Midbrain (tissue), 1 donor: ENCODE data around the gene TMEM82.

Experiments used
- DNase-seq: peaks from one replicate; lab custom pipeline; 2025; lab: John Stamatoyannopoulos, UW

The TMEM82 gene

GRCh38 chr1:15720861-15721260, 21.4 kb upstream of the TMEM82 start:
- DNase-seq, result no peak

DNA sequence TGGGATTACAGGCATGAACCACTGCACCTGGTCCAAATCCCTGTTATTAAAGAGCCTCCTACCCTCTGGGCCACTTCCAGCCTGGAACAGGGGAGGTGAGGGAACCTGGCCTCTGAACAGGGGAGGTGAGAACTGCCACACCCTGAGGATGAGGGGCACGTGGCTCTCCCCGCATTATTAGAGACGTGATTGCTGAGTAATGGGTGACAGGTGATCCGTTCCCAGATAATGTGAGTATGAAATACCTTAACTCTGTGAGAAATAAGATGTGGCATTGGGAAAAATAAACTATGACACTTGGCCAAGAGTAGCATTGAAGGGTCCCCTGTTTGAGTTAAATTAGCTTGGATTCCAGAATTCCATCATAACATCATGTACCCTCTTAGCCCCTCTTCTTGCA, 19.9 kb upstream of the TMEM82 start:
- no peak for DNase-seq

GRCh38 chr1:15722836-15723532, 19.3 kb upstream of the TMEM82 start:
- no peak for DNase-seq

- DNase-seq, result no peak
Observed at GRCh38 chr1:15723631-15724246, 18.6 kb upstream of the TMEM82 start.

DNA sequence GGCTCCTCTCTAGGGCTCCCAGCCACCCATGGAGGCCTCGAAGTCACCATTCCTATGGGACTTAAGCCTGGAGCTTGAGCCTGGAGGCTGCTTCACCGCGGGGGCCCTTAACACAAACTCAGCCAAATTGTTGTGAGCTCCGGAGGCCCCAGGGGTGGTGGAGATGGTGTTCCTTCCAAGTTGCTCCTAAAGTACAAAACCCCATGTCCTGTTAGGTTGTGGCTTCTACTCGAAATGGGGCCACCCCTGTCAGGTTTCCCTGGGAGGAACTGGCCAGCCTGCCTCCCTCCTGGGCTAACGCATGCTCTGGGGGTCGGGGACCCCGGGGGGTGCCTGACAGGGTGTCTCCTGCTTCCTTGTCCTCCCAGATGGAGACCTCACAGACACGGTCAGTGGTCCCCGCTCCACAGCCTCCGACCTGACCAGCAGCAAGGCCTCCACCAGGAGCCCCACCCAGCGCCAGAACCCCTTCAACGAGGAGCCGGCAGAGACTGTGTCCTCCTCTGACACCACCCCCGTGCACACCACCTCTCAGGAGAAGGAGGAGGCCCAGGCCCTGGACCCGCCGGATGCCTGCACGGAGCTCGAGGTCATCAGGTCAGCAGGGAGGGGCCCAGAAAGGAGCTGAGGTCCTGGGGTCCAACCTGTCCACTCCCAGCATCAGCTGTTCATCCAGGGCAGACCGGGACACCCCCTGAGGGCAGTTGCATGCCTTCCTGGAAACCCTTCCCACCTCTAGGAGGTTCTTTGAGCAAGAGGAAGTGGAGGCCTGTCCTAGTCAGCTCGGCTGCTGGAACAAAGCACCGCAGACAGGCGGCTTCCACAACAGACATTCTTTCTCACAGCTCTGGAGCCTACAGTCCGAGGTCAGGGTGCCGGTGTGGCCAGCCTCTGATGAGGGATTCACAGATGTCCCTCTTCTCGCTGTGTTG, 17.1 kb upstream of the TMEM82 start:
- DNase-seq, result no peak

GRCh38 chr1:15726508-15726907, 15.8 kb upstream of the TMEM82 start:
- DNase-seq, result no peak

DNA sequence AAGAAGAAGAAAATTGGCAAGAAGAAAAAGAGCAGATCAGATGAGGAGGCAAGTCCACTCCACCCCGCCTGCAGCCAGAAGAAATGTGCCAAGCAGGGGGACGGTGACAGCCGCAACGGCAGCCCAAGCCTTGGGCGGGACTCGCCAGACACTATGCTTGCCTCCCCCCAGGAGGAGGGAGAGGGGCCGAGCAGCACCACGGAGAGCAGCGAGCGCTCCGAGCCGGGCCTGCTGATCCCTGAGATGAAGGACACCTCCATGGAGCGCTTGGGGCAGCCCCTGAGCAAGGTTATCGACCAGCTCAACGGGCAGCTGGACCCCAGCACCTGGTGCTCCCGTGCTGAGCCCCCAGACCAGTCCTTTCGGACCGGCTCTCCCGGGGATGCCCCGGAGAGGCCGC, 15.3 kb upstream of the TMEM82 start:
- no peak for DNase-seq

DNA sequence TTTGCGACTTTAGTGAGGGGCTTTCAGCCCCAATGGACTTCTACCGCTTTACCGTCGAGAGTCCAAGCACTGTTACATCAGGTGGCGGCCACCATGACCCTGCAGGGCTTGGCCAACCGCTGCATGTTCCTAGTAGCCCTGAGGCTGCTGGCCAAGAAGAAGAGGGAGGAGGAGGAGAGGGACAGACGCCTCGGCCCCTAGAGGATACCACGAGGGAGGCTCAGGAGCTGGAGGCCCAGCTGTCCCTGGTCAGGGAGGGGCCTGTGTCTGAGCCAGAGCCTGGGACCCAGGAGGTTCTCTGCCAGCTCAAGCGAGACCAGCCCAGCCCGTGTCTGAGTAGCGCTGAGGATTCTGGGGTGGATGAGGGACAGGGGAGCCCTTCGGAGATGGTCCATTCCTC, 14.9 kb upstream of the TMEM82 start:
- DNase-seq, result no peak

- no peak for DNase-seq
Observed at GRCh38 chr1:15727866-15728534, 14.3 kb upstream of the TMEM82 start.

DNA sequence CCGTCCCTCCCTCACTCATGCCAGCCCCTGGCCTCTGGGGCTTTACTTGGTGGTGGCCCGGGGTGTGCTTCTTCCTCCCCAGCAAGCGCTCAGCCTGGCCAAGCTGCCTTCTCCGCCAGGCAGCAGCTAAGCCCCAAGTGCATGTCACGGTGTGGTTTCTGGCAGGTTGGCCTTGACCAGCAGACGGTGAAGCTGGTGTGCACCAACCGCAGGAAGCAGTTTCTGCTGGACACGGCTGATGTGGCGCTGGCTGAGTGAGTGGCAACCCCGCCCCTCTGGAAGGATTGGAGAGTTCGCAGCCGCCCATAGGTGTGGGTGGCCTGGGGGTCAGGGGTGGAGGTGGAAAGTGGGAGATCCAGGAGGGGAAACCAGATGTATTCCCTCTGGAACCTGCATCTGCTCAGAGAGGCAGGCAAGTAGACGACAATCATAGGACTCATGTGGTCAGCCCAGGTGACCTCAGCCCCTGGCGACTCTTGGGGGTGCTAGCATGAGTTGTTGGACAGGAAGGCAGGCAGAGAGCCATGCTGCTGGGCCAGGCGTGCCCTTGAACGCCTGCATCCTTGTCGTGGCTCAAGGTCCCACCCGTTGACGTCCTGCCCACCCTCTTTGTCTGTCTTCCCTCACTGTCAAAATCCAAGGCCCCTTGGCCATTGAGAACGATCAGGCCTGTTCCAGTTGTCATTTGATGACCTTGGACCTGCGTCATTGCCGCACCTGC, 13.2 kb upstream of the TMEM82 start:
- DNase-seq, result no peak

DNA sequence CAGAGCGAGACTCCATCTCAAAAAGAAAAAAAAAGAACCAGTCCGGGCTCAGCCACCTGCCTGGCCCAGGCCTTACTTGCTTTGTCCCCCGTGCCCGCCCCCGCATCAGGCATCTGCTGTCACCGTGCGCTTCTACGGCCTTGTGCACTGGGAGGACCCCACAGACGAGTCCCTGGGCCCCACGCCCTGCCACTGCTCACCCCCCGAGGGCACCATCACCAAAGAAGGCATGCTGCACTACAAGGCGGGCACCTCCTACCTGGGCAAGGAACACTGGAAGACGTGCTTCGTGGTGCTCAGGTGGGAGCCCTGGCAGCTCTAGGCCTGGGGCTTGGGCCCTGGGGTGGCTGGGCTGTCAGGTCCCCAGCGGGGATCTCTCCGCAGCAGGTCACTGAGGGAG, 11.9 kb upstream of the TMEM82 start:
- DNase-seq, result no peak

DNA sequence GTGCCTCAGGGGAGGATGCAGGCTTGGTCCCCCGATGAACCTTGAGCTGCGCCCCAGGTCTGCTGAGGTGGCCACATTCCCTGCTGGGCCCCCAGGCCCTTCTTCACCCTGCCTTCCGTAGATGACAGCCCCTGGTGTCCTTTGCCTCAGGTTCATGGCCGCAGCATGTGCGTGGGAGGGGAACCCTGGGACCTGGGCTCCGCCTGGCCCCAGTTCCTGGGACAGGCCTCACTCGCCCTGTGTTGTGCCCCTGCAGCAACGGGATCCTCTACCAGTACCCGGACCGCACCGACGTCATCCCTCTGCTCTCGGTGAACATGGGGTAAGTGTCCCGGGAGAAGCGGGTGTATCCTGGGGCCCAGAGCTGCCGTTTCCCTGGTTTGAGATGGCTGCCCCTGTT, 11.4 kb upstream of the TMEM82 start:
- no peak for DNase-seq

- DNase-seq, result no peak
Observed at GRCh38 chr1:15731735-15732685, 10.3 kb upstream of the TMEM82 start.

DNA sequence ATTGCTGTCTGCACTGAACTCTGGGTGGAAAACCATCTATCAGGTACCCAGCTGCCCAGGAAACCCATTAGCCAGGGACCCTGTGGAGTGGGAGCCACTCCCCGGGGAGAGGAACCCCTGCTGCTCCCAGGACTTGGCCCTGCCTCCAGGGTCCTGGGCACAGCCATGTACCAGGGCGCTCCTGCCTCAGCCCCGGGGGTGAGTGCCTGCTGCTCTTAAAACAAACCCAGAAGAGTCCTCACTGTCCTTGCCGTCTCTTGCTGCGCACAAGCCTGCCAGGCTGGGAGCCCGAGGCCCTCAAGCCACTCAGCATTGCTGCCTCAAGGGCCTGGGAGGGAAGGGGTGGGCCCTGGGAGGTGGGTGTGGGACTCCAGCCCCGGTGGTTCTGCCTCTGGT, 9.6 kb upstream of the TMEM82 start:
- no peak for DNase-seq

DNA sequence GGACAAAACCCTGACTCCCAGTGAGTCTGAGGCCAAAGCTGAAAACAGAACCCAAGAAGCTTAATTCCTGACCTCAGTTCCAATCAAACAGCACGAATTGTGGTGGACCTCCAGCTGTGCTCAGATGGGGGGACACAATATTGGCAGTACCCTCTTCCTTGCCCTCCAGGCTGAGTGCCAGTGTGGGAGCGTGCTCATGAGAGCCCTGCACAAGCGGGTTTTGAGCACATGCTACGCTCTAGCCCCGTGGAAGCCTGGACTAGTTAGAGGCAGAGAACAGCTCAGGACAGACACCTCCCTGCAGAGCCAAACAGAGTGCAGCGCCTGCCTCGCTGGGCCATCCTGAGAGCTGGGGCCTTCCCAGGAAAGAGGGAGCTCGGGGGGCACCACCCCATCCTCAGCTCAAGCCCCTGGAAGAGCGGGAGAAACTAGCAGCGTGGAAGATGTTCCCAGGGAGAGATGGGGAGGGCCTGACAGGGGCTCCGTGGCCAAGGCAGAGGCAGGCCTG, 9.0 kb upstream of the TMEM82 start:
- no peak for DNase-seq

- DNase-seq, result no peak
Observed at GRCh38 chr1:15733726-15734226, 8.5 kb upstream of the TMEM82 start.

DNA sequence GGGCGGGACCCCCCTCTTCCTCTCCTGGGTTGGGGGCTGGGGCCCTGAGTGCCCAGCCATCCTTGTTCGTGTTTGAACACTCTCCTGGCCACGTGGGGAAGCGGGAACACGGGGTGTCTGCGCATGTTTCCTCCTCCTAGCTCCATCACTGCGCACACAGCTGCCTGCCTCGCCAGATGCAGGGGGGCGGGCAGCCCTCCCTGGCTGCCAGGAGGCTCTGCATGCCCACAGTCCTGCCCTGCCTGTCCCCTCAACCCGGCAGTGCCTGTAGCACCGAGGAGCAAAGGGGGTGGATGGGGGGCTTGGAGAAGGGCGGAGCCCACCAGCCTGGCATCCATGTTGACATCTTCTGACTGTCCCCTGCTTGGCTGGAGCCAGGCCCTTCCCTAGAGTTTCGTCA, 8.0 kb upstream of the TMEM82 start:
- DNase-seq, result no peak

- DNase-seq, result no peak
Observed at GRCh38 chr1:15734901-15735300, 7.4 kb upstream of the TMEM82 start.

GRCh38 chr1:15735304-15736037, 6.8 kb upstream of the TMEM82 start:
- DNase-seq, result no peak
